Activated CD4-positive, alpha-beta T cell treated with anti-CD3 and anti-CD28 coated beads for 24 hours (primary cell): Measurements from ENCODE around the gene ARHGEF18.
A peak's percentile ranks its signal among the peaks of the same experiment; 100 is the strongest.
"Not testable (repeated sequence)": the region's sequence is repeated elsewhere in the genome, so short reads cannot be mapped to it uniquely, and the experiment has no call there.

Experiments used
- DNase-seq, 2 donors: peaks; one replicate each; pipeline ENCODE4 v3.0.0-alpha.2; 2020; ENCODE audit warnings: low read depth in 2 of 2

The ARHGEF18 gene

DNA sequence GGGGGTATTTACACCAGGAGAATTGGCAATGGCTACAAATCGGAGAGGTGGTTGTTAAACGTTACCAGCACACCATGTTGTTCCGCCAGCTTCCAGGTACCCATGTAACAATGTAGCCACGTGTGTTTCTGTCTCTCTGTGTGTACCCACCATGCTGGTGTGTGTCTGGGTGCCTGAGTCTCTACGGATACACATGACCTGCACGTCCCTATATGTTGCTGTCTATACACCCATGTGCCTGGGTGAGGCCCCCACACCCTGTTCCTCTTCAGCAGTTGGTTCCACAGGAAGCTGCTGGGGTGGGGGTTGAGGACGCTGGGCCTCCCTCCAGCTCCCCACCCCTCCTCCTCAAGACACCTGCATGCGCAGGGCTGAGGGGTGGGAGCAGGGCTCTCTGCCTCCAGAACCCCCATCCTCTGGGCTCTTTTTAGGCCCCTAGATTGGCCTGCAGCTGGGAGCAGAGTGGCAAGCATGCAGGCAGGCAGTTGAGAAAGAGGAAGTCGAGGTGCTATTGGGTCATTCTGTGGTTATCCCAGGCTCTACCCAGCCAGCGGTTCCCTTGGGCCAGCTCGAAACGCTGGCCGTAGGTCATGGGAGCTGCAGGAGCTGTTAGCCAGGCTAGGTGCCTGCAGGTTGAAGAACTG lies at the start of gene ARHGEF18:
TSS of gene ARHGEF18 (plus strand) at position 351 of the 644 bp plus-strand sequence. CDS start 13,954 bp downstream, outside the sequence.
- peak in 1 of 2 donors; percentile 41 for DNase-seq

DNA sequence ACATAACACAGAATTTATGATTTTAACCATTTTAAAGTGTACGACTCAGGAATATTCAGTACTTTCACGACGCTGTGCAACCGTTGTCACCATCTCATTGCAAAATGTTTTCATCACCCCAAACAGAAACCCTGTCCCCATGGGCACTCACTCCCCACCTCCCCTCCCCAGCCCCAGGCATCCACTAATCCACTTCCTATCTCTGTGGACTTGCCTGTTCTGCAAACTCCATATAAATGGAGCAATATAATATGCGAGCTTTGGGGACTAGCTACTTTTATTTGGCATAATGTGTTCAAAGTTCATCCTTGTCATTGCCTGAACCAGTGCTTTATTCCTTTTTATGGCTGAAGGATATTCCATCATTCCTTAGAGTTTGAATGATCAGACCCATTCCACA lies 47.2 kb upstream of the ARHGEF18 start:
- no peak for DNase-seq

DNA sequence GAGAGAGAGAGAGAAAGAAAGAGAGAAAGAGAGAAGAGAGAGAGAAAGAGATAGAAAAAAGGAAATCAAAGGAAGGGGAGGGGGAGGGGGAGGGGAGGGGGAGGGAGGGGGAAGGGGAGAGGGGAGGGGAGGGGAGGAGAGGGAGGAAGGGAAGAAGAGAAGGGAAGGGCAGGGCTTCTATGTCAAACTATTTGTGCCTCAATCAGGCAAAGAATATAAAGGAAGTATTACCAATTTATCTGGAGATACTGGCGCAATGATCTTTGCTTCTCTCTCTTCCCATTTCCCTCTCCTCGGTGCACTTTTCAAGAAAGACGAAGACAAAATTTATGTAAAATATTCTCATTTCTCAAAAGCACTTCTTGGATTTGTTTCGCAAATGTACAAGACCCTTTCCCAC lies 45.3 kb upstream of the ARHGEF18 start:
- DNase-seq: no peak

DNA sequence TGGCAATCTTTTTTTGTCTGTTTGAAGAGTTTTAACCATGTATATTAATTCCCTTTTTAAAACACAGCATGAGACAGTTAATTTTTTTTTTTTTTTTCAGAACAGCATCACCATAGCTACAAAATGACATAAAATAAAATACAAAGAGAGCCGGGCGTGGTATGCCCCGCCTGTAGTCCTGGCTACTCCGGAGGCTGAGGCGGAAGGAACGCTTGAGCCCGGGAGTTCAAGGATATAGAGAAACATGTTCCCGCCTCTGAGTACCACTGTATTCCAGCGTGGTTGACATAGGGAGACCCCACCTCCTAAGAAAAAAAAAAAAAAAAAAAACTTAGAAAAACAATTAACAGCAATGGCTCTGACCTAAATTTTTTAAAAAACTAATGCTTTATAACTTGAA lies 44.5 kb upstream of the ARHGEF18 start:
- DNase-seq: no peak

DNA sequence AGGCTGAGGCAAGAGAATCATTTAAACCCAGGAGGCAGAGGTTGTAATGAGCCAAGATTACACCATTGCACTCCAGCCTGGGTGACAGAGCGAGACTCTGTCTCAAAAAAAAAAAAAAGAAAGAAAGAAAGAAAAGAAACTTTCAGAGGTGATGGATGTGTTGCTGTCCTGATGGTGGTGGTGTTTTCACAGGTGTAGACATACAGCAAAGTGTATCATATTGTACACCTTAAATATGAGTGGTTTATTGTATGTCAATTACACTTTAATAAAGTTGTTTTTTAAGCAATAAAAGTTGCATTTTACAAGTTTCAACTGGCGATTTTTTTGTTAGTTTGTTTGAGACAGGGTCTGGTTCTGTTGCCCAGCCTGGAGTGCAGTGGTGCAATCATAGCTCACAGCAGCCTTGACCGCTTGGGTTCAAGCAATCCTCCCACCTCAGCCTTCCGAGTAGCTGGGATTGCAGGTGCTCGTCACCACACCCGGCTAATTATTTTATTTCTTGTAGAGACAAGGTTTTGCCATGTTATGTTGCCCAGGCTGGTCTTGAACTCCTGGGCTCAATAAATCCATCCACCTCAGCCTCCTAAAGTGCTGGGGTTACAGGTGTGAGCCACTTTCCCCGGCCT lies 41.0 kb upstream of the ARHGEF18 start:
- no peak for DNase-seq

DNA sequence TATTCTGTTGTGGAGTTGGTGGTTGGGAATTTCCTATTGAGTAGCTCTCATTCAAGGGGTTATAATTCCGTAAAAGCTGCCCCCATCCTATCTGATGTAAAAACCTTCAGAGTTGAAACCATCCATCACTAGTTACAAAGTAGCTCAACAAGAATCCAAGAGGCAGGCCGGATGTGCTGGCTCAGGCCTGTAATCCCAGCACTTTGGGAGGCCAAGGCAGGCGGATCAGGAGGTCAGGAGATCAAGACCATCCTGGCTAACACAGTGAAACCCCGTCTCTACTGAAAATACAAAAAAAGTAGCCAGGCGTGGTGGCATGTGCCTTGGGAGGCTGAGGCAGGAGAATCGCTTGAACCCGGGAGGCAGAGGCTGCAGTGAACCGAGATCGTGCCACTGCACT lies 40.4 kb upstream of the ARHGEF18 start:
- not testable (repeated sequence) for DNase-seq

DNA sequence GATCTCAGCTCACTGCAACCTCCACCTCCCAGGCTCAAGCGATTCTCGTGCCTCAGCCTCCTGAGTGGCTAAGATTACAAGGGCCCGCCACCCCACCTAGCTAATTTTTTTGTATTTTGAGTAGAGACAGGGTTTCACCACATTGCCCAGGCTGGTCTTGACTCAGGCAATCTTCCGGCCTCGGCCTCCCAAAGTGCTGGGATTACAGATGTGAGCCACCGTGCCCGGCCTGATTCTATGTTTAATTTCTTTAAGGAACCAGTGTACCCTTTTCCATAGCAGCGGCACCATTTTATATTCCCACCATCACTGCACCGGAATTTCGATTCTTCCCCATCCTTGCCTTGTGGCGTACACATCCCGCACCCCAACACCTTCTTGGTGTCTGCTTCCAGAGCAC lies 36.8 kb upstream of the ARHGEF18 start:
- no peak for DNase-seq

DNA sequence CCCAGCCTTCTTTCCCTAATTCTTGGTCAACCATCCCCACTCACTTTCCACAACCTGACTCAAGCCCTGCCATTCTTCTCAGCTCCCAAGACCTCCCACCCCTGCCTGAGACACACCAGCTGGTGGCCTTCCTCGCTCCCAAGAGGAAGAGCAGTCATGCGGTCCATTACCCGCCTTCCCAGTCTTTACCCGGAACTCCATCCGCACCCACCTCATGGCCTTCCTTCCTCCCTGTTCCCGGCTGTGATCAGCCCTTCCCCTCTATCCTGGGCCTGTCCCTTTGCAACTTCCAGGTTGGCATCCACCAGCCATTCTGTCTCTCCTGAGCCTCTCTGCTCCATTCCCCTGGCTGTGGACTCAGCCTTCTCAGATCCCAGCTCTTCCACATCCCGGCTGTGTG lies 35.9 kb upstream of the ARHGEF18 start:
- no peak for DNase-seq

DNA sequence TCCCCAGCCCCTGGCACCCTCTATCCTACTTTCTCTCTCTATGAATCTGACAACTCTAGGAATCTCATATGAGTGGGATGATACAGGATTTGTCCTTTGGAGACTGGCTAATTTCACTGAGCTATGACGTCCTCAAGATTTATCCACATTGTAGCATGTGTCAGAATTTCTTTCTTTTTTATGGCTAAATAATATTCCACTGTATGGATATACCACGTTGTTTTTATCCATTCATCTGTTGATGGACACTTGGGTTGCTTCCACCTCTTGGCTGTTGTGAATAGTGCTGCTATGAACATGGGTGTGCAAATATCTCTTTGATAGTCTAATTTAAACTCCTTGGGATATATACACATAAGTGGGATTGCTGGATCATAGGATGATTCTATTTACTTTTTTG lies 30.6 kb upstream of the ARHGEF18 start:
- no peak for DNase-seq

DNA sequence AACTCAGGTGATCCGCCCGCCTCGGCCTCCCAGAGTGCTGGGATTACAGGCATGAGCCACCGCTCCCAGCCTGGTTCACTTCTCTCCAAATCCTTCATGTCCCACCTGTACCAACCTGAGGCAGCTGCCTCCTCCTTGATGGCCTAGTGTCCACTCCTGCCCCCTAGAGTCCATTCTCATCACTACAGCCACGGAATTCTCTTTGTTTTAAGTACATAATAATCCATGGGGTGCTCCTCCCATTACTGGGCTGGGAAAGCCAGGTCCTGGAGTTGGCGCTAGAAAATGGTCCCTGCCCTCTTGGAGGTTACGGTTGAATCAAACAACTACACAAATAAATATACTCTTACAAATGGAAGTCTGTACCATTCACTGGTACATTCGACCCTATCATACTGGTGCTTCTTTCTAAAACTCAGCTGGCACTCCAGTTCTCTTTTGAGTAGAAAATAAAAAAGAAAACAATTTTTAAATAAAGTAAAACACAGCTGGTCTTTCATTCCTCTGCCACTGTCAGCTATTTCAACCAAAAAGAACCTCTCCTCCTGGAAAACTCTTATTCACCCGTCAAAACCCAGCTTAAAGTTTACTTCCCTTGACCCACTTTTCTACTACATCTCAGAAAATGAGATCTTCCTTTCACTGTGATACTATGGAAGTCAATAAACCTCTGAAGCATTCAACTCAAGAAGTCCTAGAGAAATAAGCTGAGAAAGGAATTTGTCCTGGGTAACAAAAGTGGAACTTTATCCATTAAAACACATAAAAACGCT lies 22.4 kb upstream of the ARHGEF18 start:
- DNase-seq: no peak

DNA sequence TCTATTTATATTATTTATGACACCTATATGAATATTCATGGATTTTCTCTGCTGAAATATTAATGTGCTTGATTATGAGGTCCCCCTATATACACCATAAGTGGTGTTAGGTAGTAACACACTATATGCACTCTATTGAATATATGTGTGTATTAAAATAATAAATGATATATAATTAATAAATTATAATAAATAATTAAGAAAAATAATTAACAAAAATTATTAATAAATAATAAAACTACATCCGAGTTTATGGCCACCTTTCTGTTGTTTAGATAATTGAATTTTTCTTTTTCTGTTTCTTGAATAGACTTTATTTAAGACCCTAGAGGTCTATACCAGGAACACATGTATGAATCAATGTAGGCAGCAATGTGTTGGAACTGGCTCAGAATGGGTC lies 20.9 kb upstream of the ARHGEF18 start:
- DNase-seq: no peak

DNA sequence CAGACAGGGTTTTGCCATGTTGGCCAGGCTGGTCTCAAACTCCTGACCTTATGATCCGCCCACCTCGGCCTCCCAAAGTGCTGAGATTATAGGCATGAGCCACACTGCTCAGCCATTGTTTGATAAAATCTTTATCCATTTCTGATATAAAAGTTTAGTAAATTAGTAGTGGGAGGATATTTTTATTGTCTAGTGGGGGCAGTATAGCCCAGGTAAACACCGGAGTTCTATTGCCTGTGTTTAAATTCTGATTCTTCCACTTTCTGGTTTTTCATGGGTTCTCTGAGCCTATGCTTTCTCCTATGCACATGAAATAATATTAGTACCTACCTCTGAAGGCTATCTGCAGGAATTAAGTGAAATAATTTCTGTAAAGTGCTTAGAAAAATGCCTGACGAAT lies 20.1 kb upstream of the ARHGEF18 start:
- DNase-seq: no peak

DNA sequence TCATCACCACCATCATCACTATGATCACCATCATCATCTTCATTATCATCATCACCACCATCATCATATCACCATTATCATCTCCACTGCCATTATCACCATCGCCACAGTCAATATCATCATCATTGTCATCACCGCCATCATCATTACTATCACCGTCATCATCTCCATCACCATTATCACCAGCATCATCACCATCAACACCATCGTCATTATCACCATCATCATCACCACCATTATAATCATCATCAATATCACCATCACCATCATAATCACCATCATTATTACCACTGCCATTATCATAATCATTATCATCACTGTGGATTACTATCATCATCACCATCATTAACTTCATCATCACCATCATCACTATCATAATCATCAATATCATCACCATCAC lies 17.3 kb upstream of the ARHGEF18 start:
- no peak for DNase-seq

DNA sequence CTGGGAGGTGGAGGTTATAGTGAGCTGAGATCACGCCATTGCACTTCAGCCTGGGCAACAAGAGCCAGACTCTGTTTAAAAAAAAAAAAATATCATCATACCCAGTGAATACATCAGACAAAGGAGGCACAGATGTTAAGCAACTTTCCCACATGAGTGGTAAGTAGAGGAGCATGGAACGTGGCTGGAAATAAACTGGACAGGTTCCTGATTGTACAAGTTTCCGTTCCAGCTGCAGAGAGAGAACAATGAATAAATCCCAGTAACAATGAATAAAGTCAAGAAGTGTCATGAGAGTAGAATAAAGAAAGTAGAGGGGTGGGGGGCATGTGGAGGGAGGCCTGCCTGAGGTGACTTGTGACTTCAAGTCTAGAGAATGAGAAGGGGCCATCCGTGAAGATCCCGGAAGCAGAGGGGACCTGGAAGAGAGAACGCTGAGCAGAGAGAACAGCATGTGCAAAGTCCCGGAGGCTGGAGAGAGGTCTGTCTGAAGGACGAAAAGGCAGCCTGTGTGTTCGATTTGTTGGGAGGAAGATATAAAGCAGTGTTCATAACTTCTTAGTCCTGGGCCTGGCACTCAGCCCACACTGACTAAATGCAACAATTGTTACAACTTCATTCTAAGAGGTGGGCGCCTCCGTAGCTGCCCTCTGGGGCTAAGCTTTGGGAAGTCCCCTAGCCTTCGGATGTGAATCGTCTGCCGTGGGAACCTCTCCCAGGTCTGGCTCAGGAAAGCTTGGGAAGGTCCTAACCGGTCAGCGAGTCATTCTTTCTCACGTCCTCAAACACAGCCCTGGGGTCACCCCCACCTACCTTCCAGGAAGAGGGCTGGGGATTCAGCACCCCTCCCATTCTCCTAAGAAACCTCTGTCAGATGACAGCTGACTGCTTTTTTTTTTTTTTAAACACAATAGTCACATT lies 15.3 kb upstream of the ARHGEF18 start:
- DNase-seq: no peak

DNA sequence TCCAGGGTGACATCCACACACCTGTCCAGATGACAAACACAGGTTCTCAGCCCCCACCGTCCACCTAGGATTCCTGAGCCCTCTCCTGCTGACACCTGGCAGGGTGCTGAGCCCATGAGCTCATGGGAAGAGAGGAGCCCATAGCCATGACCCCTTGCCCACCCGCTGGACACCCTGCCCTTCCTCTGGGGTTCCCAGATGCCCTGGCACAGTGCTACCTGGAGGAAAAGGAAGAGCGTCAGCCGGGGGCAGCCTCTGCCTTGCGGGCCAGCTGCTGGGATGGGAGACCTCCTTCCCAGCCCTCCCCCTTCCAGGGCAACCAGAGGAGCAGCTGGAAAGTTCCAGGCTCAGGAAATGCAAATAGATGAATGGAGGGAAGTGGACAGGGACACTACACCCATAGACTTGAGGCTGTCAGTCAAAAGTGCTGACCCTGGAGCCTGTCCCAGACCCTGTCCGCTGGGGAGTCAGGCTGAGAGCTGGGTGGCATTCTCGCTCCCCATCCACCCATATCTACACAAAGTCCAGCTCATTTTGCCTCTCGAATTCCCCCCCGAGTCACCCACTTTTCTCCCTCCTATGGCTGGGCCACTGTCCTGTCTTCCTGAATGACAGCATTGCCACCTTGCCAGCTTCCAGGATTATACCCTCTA lies 12.3 kb upstream of the ARHGEF18 start:
- no peak for DNase-seq

DNA sequence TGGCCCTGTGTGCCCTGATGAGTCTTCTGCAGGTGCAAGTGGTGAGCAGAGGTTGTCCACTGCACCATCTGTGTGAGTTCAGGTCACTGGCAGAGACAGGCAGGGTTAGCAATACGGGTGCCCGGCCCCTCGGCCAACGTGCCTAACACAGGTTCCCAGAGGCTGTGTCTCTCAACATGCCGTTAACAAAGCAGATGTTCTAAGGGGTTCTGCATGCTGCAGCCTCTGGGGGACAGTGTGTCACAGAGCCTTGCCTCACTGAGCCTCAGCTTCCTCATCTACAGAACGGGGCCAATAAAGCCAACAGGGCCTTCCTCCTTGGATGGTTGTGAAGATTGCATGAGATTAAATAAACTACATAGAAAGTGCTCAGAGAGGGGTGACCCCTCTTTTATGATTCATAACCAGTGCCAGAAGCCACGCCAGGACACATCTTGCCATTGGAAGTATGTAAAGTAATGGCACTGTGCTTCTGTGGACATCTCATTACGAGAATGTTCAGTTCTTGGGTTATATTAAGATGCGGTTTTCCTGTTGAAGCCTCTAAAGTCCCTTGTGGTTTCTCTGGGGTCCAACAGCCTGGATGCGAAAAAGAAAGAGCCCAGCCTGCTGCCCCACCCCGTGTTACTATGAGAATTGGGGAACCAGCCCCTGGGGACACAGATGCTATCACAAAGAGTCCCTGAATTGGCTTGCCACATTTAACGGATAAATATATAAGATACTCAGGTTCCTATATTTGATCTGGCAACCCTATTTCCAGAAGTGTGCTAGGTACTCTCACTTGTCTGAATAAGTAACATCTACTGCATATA lies 11.2 kb upstream of the ARHGEF18 start:
- DNase-seq: no peak

DNA sequence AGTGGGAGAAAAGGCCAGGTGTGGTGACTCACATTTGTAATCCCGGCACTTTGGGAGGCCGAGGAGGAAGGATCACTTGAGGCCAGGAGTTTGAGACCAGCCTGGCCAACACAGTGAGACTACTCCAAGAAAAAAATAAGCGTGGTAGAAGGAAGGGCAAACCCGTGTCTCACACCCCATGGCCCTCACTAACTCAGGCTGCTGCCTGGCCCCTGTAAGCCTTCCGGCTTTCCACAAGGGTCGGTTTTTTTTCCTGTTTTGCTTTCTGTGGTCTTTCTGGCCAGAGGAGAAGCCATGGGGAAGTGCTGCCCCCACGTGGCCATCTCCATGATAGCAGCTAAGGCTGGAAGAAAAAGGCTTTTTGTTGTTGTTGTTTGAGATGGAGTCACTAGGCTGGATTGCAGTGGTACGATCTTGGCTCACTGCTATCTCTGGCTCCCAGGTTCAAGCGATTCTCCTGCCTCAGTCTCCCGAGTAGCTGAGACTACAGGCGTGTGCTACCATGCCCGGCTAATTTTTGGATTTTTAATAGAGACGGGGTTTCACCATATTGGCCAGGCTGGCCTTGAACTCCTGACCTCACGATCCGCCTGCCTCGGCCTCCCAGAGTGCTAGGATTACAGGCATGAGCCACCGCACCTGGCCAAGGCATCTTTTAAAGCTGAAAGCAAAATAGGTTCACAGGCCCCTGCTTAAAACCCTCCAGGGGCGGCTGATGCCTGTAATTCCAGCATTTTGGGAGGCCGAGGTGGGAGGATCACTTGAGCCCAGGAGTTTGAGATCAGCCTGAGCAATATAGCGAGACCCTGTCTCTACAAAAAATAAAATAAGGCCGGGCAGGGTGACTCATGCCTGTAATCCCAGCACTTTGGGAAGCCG lies 7.5 kb upstream of the ARHGEF18 start:
- peak; percentile 82 to 84 for DNase-seq

DNA sequence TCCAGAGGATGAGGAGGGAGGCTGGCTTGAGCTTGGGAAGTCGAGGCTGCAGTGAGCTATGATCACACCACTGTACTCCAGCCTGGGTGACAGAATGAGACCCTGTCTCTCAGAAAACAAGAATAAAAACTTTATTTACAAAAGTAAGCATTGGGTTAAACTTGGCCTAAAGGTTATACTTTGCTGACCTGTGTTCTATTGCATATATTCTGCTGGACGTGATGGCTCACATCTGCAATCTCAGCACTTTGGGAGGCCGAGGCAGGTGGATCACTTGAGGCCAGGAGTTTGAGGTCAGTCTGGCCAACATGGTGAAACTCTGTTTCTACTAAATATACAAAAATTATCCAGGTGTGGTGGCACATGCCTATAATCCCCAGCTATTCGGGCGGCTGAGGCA lies 6.6 kb upstream of the ARHGEF18 start:
- DNase-seq: no peak

DNA sequence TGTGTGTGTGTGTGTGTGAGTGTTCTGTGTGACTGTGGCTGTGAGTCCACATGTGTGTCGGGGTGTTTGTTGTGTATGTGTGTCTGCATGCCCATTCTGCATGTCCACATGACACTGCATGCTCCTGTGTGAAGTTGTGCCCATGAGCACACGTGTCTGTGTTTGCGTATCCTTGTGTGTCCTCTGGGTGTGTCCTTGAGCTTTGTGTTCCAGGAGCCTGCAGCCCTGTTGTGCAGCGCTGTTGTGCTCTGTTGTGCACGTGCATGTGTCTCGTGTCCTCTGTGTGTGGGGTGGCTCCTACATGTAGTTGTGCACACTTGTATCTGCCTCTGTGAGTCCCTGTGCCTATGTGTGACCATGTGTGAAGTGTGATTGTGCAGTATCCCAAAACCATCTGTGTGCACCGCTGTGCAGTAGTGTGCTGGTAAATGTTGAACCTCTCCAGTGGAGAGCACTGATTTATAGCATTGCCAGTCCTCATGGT lies 2.2 kb upstream of the ARHGEF18 start:
- DNase-seq: no peak
